ENCODE results near the gene SEC24C. TPM values are rescaled to one million over a fixed set of nuclear protein-coding genes. Genes with fewer than 3 reads are reported as not detected.
A peak's percentile ranks its signal among the peaks of the same experiment; 100 is the strongest.

The SEC24C gene
- polyA plus RNA-seq, 1 experiment = 86.9 TPM

DNA sequence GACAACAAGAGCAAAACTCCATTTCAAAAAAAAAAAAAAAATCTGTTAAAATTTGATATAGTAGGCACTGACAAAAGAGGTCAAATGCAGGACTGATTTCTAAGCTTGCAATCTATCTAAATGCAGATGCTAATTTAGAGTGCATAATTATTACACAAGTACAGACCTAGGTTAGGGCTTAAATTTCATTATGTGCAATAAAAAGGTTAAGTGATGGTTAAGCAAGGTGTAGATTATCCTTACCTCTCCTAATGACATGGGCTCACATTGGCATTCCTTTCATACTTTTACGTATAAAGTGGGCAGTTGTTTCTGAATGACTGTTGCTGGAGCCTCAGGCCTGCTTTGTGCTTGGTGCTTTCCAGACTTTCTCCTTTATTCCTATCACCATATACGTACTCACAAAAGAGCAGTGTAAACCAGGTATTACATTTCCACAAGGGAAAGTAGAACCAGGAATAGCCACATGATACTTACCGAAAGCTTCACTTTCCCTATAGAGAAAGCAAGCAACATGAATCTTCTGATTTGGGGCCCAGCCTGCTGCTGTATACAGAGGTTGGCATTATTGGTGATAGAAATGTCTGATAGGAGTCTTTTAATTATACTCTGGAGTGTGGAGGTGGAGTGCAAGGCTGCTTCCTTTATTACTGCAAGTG is 35.5 kb downstream of the SEC24C start:
- H3K27me3 ChIP-seq (ENCODE audit: control insufficient read depth, insufficient read depth, low read length) = no peaks in the 10 kb centered on the region
- no peak overlapping the region for H3K4me3 ChIP-seq (ENCODE audit: low read depth, low read length)
- no peak overlapping the region for H3K27ac ChIP-seq (ENCODE audit: low read depth, low read length)
- no peak for DNase-seq (ENCODE audit: low read depth, low spot score)
- TF ChIP-seq, protein P1, sequence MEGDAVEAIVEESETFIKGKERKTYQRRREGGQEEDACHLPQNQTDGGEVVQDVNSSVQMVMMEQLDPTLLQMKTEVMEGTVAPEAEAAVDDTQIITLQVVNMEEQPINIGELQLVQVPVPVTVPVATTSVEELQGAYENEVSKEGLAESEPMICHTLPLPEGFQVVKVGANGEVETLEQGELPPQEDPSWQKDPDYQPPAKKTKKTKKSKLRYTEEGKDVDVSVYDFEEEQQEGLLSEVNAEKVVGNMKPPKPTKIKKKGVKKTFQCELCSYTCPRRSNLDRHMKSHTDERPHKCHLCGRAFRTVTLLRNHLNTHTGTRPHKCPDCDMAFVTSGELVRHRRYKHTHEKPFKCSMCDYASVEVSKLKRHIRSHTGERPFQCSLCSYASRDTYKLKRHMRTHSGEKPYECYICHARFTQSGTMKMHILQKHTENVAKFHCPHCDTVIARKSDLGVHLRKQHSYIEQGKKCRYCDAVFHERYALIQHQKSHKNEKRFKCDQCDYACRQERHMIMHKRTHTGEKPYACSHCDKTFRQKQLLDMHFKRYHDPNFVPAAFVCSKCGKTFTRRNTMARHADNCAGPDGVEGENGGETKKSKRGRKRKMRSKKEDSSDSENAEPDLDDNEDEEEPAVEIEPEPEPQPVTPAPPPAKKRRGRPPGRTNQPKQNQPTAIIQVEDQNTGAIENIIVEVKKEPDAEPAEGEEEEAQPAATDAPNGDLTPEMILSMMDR (IDR thresholded peaks at IDR 0.05; ENCODE audit: low read depth, low read length) = no peak
- no peaks in the 10 kb centered on the region; the same call in 1 of the 2 replicates for H3K9me3 ChIP-seq (ENCODE audit: control insufficient read depth, insufficient read depth, low read length)
- ChIA-PET POLR2A (no interaction called here), CTCF (interaction anchor here (0.6 to 0.7 kb wide), 2 partner anchors 99 to 249 kb away, joined by 4 to 5 read pairs; no protein-coding TSS in a partner anchor)

DNA sequence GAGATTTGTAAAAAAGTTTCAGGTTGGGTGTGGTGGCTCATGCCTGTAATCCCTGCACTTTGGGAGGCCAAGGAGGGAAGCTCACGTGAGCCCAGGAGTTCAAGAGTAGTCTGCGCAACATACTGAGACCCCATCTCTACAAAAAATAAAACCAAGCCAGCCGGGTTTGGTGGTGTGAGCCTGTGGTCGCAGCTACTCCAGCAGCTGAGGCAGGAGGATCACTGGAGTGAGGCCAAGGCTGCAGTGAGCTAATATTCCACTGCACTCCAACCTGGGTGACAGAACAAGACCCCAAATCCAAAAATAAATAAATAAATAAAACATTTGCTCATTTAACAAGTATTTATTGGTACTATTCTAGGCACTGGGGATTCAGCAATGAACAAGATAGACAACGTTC is 36.1 kb downstream of the SEC24C start:
- DNase-seq (ENCODE audit: low read depth, low spot score) = no peak
- TF ChIP-seq, protein P1 (IDR thresholded peaks at IDR 0.05; ENCODE audit: low read depth, low read length) = no peak
- CTCF ChIA-PET = interaction anchor here (1.5 kb wide), 1 partner anchor 160 kb away, joined by 6 read pairs; no protein-coding TSS in a partner anchor
- H3K27me3 ChIP-seq (ENCODE audit: control insufficient read depth, insufficient read depth, low read length) = no peaks in the 10 kb centered on the region
- H3K9me3 ChIP-seq (ENCODE audit: control insufficient read depth, insufficient read depth, low read length) = no peaks in the 10 kb centered on the region; the same call in 1 of the 2 replicates
- peak overlapping the region; percentile 33; the same call in 1 of the 2 replicates for H3K4me3 ChIP-seq (ENCODE audit: low read depth, low read length)
- H3K27ac ChIP-seq (ENCODE audit: low read depth, low read length) = no peak overlapping the region
- POLR2A ChIA-PET = interaction anchor here (2.4 kb wide), 1 partner anchor 8 kb away, joined by 28 read pairs; a partner anchor contains a TSS

DNA sequence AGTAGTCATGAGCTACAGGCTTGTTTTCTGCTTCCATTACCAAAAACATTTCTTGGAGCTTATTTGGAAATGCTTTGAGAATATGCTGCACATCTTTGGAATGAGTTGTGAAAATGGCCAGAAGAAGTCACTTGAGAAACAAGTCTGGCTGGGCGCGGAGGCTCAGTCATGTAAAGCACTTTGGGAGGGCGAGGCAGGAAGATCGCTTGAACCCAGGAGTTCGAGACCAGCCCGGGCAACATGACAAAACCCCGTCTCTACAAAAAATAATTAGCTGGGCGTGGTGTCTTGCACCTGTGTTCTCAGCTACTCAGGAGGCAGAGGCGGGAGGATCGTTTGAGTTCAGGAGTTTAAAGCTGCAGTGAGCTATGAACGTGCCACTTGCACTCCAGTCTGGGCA is 36.8 kb downstream of the SEC24C start:
- H3K9me3 ChIP-seq (ENCODE audit: control insufficient read depth, insufficient read depth, low read length) = peaks cover 3% of the 10 kb centered on the region; the same call in 1 of the 2 replicates
- CTCF ChIA-PET = interaction anchor here (0.6 to 1.5 kb wide), 3 partner anchors 98 to 1069 kb away, joined by 3 to 6 read pairs (median 4); no protein-coding TSS in a partner anchor
- peak overlapping the region; percentile 86 for H3K4me3 ChIP-seq (ENCODE audit: low read depth, low read length)
- TF ChIP-seq, protein P1 (IDR thresholded peaks at IDR 0.05; ENCODE audit: low read depth, low read length) = no peak
- POLR2A ChIA-PET = interaction anchor here (1.0 to 2.4 kb wide), 2 partner anchors 9 to 15 kb away, joined by 3 to 28 read pairs; a partner anchor contains a TSS
- H3K27me3 ChIP-seq (ENCODE audit: control insufficient read depth, insufficient read depth, low read length) = no peaks in the 10 kb centered on the region
- no peak for DNase-seq (ENCODE audit: low read depth, low spot score)
- no peak overlapping the region for H3K27ac ChIP-seq (ENCODE audit: low read depth, low read length)

DNA sequence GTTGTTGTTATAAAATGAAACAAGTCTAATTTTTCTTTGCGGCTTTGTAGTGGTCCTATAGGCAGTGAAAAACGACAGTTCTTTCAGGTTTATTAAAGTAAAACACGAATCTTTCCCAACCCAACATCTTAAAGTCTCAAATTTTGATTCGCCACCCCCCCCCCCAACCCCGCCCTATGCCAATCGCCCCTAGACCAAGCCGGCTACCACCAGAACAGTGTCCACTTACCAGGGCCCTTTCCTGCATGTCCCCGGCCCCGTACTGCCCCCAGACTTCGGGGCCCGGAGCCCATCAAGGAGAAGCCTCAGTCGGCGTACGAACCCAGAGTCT is 37.3 kb downstream of the SEC24C start:
- Histone ChIP-seq H3K27ac (ENCODE audit: low read depth, low read length) (peak overlapping the region; percentile 83), H3K9me3 (ENCODE audit: control insufficient read depth, insufficient read depth, low read length) (peaks cover 4% of the 10 kb centered on the region; the same call in 1 of the 2 replicates), H3K27me3 (ENCODE audit: control insufficient read depth, insufficient read depth, low read length) (no peaks in the 10 kb centered on the region), H3K4me3 (ENCODE audit: low read depth, low read length) (peak overlapping the region; percentile 86)
- no peak for DNase-seq (ENCODE audit: low read depth, low spot score)
- CTCF ChIA-PET = interaction anchor here (0.6 to 1.5 kb wide), 3 partner anchors 98 to 1068 kb away, joined by 3 to 6 read pairs (median 4); no protein-coding TSS in a partner anchor
- POLR2A ChIA-PET = interaction anchor here (0.8 to 2.4 kb wide), 5 partner anchors 10 to 51 kb away, joined by 3 to 28 read pairs (median 3); a partner anchor contains a TSS
- TF ChIP-seq, protein P1 (IDR thresholded peaks at IDR 0.05; ENCODE audit: low read depth, low read length) = no peak
